SK-N-MC (cell line): Measurements from ENCODE around the gene TMEM174.

ENCODE experiments used
- EZH2 ChIP-seq: fragments of 200-600 bp; sonication (generic); IDR thresholded peaks from one replicate; pipeline ENCODE4 v1.6.1; 2017; ENCODE audit warnings: antibody characterized with exemption
- FOXP2 ChIP-seq: optimal IDR thresholded peaks from 2 replicates; pipeline ENCODE3; 2011; ENCODE audit warnings: mild to moderate bottlenecking, moderate library complexity; ENCODE audit not compliant: insufficient read depth; ENCODE audit errors: extremely low read length, control extremely low read depth
- POLR2AphosphoS5 ChIP-seq: IDR thresholded peaks from 2 replicates; pipeline ENCODE4 v1.6.1; 2012; ENCODE audit warnings: mild to moderate bottlenecking, low read depth, low read length, borderline replicate concordance

DNA sequence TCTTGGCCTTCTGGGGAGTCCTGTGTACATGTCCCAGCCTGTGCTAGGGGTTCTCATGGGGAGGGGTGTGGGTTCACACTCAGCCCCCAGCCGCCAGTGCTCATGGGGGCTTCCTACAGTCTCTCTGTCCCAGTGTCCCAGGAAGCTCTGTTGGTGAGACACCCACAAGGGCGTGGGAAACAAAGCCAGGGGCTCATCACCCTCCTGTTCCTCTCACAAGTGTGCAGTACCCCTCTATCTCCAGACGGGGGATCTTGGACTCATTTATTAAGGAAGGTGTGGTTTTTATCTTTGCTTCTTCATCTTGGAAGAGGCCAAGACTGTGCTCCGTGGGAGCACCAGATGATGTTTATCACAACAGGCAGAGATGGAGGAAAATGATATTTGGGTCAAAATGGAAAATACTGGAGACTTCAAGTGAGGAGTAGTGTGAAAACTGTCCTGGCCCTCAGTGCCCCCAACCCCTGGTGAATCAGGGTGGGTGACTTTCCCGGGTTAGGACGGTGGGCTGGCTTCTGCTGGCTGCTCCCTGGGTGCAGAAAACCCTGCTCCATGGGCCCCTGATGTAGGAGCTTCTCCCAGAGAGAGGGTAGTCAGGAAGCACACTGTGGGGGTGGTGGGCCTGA, 37.5 kb upstream of the TMEM174 start:
- TF ChIP-seq EZH2 (no peak), POLR2AphosphoS5 (no peak), FOXP2 (no peak)
